Measurements from ENCODE around the gene C1orf167.
"Not testable (repeated sequence)": the region's sequence is repeated elsewhere in the genome, so short reads cannot be mapped to it uniquely, and the experiment has no call there.

C1orf167 gene

GRCh38 chr1:11800391-11800755 is 38.4 kb downstream of the C1orf167 start:
- no peak for DNase-seq (ENCODE audit: low read depth in 2 of 2)

GRCh38 chr1:11800756-11801433 is 38.9 kb downstream of the C1orf167 start:
- DNase-seq (ENCODE audit: low read depth in 2 of 2), result no peak

- DNase-seq (ENCODE audit: low read depth in 2 of 2), result no peak
These were observed 40.6 kb downstream of the C1orf167 start for GRCh38 chr1:11802616-11802972.

DNA sequence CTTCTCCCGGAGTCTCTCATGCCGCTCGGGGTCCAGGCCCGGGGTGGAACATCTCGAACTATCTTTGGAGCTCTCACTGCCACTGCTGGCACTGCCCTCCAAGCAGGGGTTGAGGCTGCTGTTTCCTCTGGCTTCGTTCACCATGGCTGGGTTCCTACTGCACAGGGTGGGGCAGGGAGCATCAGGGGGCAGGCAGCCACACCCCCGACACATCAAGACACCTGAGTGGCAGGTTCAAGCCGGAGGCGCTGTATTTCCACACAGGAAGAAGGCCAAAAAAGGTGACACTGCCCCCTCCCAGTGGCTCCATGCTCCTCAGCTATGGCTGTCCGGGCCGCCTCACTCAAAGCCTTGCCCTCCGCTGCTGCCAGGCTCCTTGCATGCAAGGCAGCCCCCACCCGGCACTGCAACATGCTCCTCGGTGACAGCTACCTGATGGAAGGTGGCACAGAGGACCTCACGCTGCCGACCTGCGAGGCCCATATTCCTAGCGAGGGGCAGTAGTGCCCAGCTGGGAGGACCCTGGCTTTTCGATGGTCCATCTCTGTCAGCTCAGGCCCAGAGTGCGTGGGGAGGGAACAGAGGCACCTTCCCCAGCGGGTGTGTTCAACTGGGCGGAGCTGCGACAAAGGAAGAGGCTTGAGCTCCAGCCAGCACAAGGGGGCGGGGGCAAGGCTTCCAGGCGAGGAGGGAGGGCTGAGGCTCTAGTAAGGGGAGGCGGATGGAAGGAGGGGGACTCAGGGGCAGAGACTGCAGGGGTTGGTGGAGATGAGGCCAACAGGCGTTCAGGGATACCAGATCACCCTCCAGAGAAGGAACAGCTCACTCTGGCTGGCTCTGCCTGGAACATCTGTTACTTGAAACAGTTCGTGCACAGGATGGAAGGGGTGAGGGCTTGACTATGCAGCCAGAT is 41.2 kb downstream of the C1orf167 start:
- peak; percentile 39 to 46 for DNase-seq (ENCODE audit: low read depth in 2 of 2)

GRCh38 chr1:11803924-11804665 is 42.1 kb downstream of the C1orf167 start:
- DNase-seq (ENCODE audit: low read depth in 2 of 2), result not testable (repeated sequence)

DNA sequence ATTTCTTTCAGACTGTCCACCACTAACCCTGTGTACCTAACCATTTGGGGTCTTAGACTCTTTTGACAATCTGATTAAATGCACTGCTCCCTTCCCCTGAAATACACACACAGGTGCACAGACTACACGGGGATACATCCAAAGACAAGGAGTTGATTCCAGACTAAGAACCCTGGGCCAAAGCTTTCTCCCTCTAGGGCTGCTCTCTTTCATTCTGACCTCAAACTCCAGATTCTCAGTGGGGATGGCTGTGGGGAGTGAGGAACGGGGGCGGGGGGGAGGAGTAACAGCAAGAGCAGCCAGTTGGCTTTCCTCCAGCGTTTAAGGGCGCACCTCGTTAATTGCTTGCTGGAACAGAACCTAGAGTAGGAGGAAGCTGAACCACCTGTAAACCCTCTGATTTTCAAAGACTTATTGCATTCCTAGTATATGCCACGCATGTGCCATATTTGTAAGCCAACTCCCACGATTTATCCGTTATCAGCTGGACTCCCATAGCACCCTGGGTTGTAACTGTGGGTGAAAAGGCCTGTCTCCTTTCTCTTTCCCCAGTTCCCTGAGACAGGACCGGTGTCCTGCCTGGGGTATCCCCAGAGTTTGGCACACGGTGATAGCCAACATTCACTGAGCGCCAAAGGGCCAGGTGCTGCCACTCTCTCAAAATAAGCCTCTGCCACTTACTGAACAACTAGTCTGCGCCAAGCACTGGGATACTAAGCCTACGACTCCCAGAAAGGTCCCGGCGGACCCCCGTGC is 42.9 kb downstream of the C1orf167 start:
- DNase-seq (ENCODE audit: low read depth in 2 of 2), result no peak

DNA sequence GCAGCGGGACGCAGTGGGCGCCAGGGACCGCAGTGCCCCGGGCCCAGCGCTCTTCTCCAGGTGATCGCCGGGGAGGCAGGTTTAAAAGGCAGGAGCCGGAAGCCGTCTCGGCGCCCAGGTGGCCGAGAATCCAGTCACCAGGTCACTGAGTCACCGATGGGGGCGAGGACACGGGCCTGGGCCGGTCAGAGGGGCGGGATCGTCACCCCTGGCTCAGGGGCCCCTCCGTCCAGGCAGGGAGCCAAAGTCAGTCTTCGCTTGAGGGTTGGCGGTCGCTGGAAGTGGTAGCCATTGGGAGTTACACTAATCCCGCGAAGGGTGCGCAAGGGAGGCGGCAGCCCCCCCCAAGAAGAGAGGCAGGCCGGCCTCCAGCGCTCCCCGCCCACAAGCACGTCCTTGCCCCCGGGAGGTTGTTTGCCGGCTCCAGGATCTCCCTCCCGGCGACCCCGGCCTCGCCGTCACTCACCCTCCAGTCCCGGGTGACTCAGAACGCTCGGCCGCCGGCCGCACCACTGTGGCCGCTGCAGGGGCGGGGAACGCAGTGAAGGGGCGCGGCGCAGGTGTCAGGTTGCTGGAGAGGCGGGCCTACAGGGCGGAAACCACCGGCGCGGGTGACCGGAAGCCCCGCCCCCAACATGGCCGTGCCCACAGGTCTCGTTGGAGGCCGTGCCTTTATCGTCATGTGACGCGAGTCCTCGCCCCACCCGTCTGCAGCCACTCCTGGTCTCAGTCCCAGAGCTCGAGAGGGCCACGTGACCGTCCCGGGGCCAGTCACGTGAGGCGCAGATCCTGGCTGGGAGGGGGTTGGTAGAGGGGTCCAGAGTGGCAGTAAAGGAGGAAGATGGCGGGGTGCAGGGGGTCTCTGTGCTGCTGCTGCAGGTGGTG is 43.7 kb downstream of the C1orf167 start, which contains the start of the genes CLCN6 and MTHFR:
Gene CLCN6 (plus strand): TSS at position 770 of the 885 bp plus-strand sequence. CDS start 72 bp downstream, at position 842.
Gene MTHFR (minus strand): TSS at position 543 of the 885 bp plus-strand sequence. CDS start 2,848 bp downstream, outside the sequence.
- peak; percentile 94 to 96 for DNase-seq (ENCODE audit: low read depth in 2 of 2)

- DNase-seq (ENCODE audit: low read depth in 2 of 2), result no peak
These were observed 44.4 kb downstream of the C1orf167 start for GRCh38 chr1:11806307-11806936.

DNA sequence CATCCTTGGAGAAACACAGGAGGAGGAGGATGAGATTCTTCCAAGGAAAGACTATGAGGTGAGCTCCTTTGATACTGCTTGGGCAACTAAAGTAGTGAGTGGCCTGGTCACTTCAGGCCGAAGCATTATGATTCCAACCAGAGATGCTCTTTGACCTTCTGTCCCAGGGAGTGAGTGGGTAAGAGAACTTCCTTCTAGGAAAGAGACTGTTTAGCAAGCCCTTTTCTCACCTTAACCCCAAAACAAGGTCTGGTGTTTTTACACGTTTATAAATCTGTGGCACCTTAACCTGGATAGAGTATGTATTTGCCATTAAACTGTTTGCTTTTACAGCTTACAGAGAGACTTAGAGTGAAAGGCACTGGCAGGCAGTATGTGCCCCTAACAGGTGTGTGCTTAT is 45.1 kb downstream of the C1orf167 start:
- no peak for DNase-seq (ENCODE audit: low read depth in 2 of 2)

GRCh38 chr1:11813021-11813420 is 51.0 kb downstream of the C1orf167 start:
- DNase-seq (ENCODE audit: low read depth in 2 of 2), result no peak

DNA sequence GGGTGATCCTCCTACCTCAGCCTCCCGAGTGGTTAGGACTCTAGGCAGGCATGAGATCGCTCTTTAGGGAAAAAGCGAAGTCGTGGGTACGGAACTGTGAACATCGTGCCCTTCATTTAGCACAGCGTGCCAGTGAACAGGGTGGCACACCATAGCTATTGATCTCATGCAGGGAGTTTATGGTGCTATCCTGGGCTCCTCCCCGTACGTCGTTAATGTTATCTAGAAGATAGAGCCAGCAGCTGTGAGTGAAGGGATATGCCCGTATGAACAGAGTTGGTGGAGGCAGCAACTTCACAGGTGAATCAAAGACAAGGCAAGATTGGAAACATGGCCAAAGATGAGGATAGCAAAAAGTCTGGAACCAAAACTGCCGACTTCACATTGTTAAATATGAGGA is 55.2 kb downstream of the C1orf167 start:
- no peak for DNase-seq (ENCODE audit: low read depth in 2 of 2)

- no peak for DNase-seq (ENCODE audit: low read depth in 2 of 2)
These were observed 60.1 kb downstream of the C1orf167 start for GRCh38 chr1:11822091-11822490.

- DNase-seq (ENCODE audit: low read depth in 2 of 2), result no peak
These were observed 61.6 kb downstream of the C1orf167 start for GRCh38 chr1:11823366-11824137.

DNA sequence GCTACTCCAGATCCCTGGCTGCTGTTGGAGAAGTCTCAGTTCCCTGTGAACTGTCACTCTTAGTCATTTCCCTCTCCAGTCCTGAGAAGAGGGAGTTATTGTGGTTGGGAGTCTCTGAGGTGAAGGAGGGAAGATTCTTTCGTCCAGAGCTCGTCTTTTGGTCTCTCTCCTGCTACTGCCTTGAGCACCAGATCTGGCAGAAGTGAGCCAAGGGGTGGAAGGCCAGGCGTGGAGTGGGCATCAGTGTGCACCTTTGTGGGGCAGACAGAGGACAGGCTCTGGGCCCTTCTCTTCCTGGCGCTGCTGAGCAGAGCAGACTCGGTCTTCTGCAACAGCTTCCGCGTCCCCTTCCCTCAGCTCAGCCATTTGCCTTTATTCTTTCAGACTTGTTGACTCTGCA is 63.1 kb downstream of the C1orf167 start:
- DNase-seq (ENCODE audit: low read depth in 2 of 2), result no peak

GRCh38 chr1:11826946-11827345 is 65.0 kb downstream of the C1orf167 start:
- no peak for DNase-seq (ENCODE audit: low read depth in 2 of 2)

GRCh38 chr1:11828511-11828910 is 66.5 kb downstream of the C1orf167 start:
- no peak for DNase-seq (ENCODE audit: low read depth in 2 of 2)

DNA sequence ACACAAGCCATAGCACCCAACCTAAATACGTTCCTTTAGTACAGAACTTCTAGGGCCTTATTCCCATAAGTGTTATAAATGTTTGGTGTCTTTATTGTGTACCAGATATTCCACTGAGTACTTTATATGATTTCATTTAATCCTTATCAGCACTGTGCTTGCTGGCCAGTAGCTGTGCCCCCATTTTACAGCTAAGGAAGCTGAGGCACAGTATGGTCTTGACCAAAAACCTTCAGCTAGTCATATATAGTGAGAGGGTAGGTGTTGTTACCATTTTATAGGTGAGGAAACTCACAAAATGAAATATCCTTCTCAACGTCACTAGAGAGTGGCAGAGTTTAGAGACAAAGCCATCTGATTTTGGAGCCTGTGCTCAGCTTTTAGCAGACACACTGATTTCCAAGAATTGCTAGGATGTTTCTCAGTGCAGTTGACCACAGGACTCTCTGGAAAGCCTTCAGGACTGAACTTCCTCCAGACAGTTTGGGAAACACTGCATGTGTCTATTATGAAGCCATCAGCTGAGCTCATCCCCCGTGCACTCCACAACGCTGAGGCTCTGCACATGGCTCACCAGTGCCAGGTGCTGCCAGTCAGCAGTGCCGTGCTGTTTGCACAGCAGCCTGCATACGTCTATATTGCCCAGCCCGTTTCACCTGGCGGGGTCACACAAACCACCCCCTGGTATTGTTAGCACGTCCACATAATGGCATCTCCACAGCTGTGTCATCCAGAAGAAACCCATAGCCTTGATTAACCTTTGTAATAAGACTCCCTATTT is 70.1 kb downstream of the C1orf167 start:
- DNase-seq (ENCODE audit: low read depth in 2 of 2), result no peak

- no peak for DNase-seq (ENCODE audit: low read depth in 2 of 2)
These were observed 71.5 kb downstream of the C1orf167 start for GRCh38 chr1:11833497-11833896.
